Muscle of arm (tissue), 12 donors: ENCODE results near the gene CFAP251. TPM values are rescaled to one million over a fixed set of nuclear protein-coding genes. Genes with fewer than 3 reads are reported as not detected.
"Not testable (repeated sequence)": the region's sequence is repeated elsewhere in the genome, so short reads cannot be mapped to it uniquely, and the experiment has no call there.

Experiments used
- DNase-seq: peaks from one replicate; pipeline ENCODE4 v3.0.0-alpha.2; 2013
- polyA plus RNA-seq, 12 donors: library from polyadenylated mRNA; unstranded; fragments of 120-200 nt; gene quantifications; one replicate each; pipeline ENCODE4 v1.2.1, GENCODE V29; 2013; ENCODE audit not compliant: insufficient read length in 12 of 12

CFAP251 gene
- polyA plus RNA-seq, 12 donors = 0.57 to 2.2 (median 1.2) TPM; not detected in 2

GRCh38 chr12:121974026-121974985 lies 55.9 kb downstream of the CFAP251 start:
- no peak for DNase-seq

GRCh38 chr12:121975021-121975420 lies 56.6 kb downstream of the CFAP251 start:
- no peak for DNase-seq

- DNase-seq = no peak
Measured at GRCh38 chr12:121976950-121977349, 58.6 kb downstream of the CFAP251 start.

GRCh38 chr12:121980191-121980891 lies 61.9 kb downstream of the CFAP251 start:
- DNase-seq = no peak

DNA sequence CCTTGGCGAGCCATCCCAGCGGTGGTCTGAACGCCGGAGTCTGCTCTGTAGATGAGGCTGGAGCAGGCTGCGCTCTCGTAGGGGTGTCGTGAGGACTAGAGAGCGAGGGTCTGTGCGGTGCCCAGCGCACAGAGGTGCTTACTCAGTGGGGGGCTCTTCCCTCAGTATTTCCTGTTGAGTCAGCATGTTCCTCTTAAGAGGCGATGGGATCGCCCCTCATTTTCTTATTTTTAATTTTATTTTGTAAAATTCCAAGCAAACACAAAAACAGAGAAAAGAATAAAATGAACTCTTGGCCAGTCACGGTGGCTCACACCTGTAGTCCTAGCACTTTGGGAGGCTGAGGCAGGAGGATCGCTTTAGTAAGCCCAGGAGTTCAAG lies 62.5 kb downstream of the CFAP251 start:
- no peak for DNase-seq

DNA sequence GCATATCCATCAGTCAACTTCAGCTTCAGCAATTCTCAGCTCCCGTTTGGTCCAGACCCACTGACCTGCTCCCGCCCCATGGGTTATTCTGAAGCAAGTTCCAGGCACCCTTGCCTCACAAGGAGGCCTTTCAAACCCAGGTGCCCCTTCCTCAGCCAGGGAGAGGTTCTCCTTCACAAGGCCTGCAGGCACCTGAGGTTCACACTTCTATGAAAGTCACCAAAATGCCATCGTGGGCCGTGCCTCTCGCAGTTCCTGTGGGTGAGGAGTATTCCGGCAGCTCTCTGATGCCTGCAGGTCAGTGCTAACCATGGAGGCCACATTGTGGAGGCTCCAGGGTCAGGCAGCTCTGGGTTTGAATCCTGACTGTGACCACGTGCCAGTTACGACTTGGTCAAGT lies 63.1 kb downstream of the CFAP251 start:
- DNase-seq = no peak

- DNase-seq = no peak
Measured at GRCh38 chr12:121982950-121983349, 64.6 kb downstream of the CFAP251 start.

DNA sequence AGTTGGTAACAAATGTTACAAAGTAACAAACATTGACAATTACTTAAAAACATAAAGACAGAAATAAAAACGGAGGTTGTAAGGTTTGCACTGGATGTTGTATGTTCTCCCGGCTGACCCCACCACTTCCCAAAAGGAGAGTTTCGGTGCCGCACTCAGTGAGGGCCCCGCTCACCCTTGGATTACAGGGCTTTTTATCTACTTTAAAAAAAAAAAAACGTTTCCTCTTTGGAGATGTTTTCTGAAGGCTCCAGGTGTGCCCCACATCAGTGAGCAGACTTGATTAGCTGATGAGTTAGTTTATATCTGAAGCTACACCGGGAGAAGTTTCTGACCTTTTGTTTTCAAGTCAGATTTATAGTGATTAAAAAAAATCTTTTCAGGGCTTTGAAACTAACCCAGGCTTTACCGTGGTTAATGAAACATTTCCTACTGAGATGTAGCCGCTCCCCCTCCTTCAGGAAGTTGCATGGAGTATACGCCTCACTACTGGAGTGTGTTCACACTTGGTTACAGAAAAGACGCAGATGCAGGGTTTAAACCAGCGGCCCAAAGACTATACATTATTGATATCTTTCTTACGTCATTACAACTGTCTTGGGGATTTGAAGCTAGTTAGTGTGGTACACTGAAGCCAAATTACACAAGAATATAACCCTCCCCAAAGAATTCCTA lies 65.3 kb downstream of the CFAP251 start:
- no peak for DNase-seq

GRCh38 chr12:121986489-121987245 lies 68.3 kb downstream of the CFAP251 start:
- no peak for DNase-seq

DNA sequence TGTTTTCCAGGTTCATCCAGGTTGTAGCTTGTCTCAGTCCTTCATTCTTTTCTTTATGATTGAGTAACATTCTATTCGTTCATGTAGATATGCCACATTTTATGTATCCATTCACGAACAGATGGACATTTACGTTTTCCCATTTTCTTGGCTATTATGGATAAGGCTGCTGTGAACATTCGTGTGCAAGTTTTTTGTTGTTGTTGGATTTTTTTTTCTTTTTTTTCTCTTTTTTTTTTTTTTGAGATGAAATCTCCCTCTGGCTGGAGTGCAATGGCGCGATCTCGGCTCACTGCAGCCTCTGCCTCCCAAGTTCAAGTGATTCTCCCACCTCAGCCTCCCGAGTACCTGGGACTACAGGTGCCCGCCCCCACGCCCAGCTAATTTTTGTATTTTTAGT lies 70.1 kb downstream of the CFAP251 start:
- not testable (repeated sequence) for DNase-seq

GRCh38 chr12:121989276-121990113 lies 71.1 kb downstream of the CFAP251 start:
- DNase-seq = no peak

GRCh38 chr12:121990114-121990647 lies 71.8 kb downstream of the CFAP251 start:
- DNase-seq = no peak

DNA sequence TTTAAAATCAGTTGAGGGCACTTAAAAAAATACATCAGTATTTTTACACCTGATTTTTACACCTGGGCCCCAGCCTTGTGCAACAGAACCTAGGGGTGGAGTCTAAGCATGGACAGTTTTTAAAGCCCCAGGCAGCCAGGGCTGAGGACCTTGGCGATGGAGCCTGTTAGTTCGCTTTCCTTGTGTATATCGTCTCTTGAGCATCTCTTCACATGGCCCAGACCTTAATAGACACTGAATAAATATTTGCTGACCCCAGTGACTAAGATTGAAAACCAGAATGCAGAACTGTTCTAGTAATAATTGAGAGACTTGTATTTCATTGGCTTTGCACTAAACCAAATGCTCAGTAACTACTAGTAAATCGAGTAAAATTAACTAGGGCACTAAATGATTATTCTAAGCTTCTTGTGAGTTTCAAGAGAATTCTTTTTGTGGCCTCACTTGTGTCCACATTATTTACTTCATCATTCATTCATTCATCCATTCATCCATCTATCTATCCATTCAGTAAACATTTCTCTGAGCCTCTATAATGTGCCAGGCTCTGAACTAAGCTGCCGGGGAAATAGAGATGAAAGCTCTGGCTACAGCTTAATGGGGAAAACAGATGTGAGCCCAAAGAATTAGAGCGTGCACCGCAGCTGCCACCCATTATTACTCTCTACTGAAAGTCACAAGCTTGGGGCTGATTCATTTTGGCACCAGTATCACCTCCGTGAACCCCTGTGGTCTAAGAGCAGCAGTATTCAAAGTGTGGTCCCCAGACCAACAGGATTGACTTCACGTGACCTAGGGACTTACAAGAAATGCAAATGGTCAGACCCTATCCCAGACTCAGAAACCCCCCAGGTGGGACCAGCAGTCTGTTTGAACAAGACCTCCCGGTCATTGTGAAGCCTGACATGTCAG lies 72.6 kb downstream of the CFAP251 start:
- DNase-seq = no peak

DNA sequence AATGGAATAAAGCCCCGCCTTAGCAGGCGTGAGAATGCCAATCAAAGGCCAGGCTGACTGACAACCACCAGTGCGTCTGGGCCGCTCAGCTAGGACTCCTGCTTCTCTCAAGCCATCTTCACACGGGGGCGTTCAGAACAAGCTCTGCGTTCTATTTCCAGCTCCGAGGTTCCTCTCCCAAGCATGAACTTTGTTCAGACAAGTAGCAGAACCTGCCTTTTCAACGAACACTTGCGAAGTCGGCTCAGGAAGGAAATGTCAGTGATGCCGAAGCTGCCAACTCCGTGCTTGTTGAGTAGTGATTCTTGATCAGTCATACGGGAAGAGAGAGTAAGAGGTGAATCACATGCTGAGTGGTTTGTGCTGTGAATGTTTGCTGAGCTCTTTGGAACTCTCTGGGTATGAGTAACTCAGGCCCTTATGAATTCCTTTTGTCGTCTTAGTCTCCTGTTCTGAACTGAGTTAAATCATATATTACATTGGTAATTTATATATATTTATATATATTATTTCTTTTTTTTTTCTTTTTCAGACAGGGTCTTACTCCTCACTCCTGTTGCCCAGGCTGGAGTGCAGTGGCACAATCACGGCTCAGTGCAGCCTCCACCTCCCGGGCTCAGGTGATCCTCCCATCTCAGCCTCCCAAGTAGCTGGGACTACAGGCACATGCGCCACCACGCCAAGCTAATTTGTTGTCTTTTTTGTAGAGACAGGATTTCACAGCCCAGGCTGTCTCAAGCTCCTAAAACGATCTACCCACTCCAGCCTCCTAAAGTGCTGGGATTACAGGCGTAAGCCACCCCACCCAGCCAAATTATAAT lies 73.9 kb downstream of the CFAP251 start:
- DNase-seq = no peak

DNA sequence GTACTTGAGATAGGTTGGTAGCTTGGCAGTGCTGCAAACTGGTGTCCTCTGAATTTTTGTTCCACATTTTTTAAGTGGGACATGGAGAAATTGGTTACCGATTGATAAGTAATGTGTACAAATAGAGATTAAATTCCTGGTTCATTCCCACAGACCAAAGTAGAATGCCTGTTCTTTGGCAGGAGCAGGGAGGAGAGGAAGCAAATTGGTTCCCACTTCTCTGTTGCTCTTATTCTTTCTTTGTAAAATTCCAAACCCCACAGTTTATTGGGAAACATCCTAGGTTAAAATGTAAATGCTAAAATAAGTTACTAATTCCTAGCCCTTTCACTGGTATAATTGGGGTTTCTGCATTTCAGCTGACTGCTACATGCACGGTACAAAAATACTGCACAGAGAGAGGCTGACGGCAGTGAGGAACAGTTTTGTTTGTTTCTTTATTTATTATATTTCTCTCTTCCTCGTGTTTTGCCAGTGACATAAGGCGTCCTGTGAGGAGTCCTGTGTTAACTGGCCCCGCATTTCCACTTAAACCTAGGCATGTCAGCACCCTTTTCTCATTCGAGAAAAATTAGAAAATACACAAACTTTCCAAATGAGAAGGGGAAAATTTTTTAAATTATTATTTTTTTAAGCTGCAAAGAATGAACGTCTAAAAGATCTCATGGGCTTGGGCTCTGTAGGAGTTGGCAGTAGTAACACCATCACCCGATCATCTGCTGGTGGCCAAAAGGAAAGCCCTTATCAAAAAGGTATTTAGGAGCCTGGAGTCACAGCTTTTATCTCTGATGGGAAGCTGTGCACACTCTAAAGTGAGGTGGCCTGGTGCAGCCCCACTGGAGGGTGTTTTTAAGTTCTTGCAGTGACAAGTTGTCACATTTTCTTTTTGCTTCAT lies 77.9 kb downstream of the CFAP251 start:
- DNase-seq = no peak

DNA sequence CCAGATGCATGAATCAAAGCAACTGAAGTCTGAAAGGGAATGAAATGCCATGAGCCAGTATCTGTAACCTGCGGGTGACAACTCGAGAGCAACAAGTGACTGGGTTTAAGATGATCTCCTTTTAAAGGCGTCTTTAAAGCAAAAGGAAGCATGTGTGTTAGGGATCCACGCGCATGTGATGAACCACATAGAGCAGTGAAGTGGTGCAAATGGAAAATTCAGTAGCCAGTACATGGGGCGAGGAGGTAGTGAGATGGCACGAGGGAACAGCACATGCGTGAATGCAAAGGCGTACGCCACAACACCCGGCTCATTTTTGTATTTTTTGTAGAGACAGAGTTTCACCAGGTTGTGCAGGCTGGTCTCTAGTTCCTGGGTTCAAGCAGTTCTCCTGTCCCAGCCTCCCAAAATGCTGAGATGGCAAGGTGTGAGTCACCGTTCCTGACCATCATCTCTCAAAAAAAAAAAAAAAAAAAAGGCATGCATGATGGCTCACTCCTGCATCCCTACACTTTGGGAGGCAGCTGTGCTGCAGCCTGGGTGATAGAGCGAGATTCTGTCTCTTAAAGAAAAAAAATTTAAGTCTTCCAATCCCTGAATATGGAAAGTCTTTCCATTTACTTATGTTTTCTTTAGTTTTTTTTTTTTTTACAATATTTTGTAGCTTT lies 78.7 kb downstream of the CFAP251 start:
- no peak for DNase-seq
